LNCaP clone FGC (cell line): ENCODE results near the gene CUBN.

Experiments
- DNase-seq: peaks from one replicate; pipeline ENCODE4 v3.0.0-alpha.2; 2011; ENCODE audit warnings: low read depth
- H3K4me3 ChIP-seq: 2 replicates; pipeline ENCODE4 v1.5.1; 2011; ENCODE audit warnings: mild to moderate bottlenecking, low read depth, low read length, control low read depth
- CTCF ChIP-seq: IDR thresholded peaks from 2 replicates; pipeline ENCODE4 v1.5.1; 2012; ENCODE audit warnings: mild to moderate bottlenecking; ENCODE audit not compliant: control insufficient read depth, insufficient read depth; ENCODE audit errors: extremely low read depth

CUBN gene

GRCh38 chr10:16986406-16987205, 143.0 kb downstream of the CUBN start:
- no peak for DNase-seq
- TF ChIP-seq CTCF, result no peak
- no peak overlapping the region for H3K4me3 ChIP-seq

- no peak overlapping the region for H3K4me3 ChIP-seq
- no peak for TF ChIP-seq CTCF
- no peak for DNase-seq
Observed at GRCh38 chr10:16986082-16986405, 143.6 kb downstream of the CUBN start.

- TF ChIP-seq CTCF, result no peak
- H3K4me3 ChIP-seq, result no peak overlapping the region
- DNase-seq, result no peak
Observed at GRCh38 chr10:16984242-16984641, 145.4 kb downstream of the CUBN start.

- H3K4me3 ChIP-seq, result no peak overlapping the region
- TF ChIP-seq CTCF, result no peak
- DNase-seq, result no peak
Observed at GRCh38 chr10:16976803-16977202, 152.8 kb downstream of the CUBN start.

- DNase-seq, result no peak
- no peak overlapping the region for H3K4me3 ChIP-seq
- no peak for TF ChIP-seq CTCF
Observed at GRCh38 chr10:16975188-16975587, 154.4 kb downstream of the CUBN start.

GRCh38 chr10:16968416-16969041, 161.1 kb downstream of the CUBN start:
- no peak for TF ChIP-seq CTCF
- no peak overlapping the region for H3K4me3 ChIP-seq
- no peak for DNase-seq
